Activated naive CD8-positive, alpha-beta T cell treated with anti-CD3 and anti-CD28 coated beads for 36 hours (primary cell): ENCODE measurements around the gene COL20A1. TPM values are rescaled to one million over a fixed set of nuclear protein-coding genes. Genes with fewer than 3 reads are reported as not detected.
"Not testable (repeated sequence)": the region's sequence is repeated elsewhere in the genome, so short reads cannot be mapped to it uniquely, and the experiment has no call there.

Source experiments
- DNase-seq: peaks from one replicate; pipeline ENCODE4 v3.0.0; 2021
- H3K27ac Mint-ChIP-seq: one replicate; pipeline ENCODE4 v1.8.0; 2022; ENCODE audit warnings: mild to moderate bottlenecking, moderate library complexity, mixed read lengths
- H3K27me3 Mint-ChIP-seq: one replicate; pipeline ENCODE4 v1.8.0; 2022; ENCODE audit warnings: mild to moderate bottlenecking, mixed read lengths
- H3K36me3 Mint-ChIP-seq: one replicate; pipeline ENCODE4 v1.8.0; 2021; ENCODE audit warnings: mild to moderate bottlenecking, mixed read lengths
- H3K4me1 Mint-ChIP-seq: one replicate; pipeline ENCODE4 v1.8.0; 2021; ENCODE audit warnings: mixed read lengths
- H3K4me3 Mint-ChIP-seq: one replicate; pipeline ENCODE4 v1.8.0; 2022; ENCODE audit warnings: mild to moderate bottlenecking, moderate library complexity, mixed read lengths
- H3K9me3 Mint-ChIP-seq: one replicate; pipeline ENCODE4 v1.8.0; 2022; ENCODE audit warnings: mixed read lengths
- total RNA-seq, 2 experiments: library from RNA; stranded (reverse); gene quantifications; one replicate each; pipeline ENCODE4 v1.2.3, GENCODE V29; 2021

COL20A1 gene
- under 1 TPM in 1 of 2 experiments, not detected in 1; 0.08 TPM for total RNA-seq

DNA sequence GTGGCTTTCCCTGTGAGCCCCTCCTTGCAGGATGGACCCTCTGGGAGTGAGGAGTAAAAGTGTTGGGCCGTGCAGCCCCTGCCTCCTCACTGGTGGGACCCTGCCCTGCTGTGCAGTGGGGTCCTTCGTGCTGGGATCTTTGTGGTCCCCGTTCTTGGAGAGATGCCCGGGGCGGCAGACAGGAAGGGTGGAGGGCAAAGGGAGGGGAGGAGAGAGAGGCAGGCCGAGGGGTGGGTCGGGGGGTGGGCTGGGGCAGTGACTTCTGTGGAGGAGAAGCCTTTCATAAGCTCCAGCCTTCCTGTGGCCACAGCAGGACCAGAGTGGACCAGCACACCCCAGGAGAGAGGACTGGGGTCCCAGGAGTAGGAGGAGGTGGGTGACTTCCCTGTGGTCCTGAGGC, at the start of gene COL20A1:
TSS of gene COL20A1 (plus strand) at position 283 of the 400 bp plus-strand sequence. CDS start 1,922 bp downstream, outside the sequence.
- Mint-ChIP-seq H3K4me1 (no peaks in the 10 kb centered on the region), H3K36me3 (no peaks in the 10 kb centered on the region), H3K27me3 (peaks cover 18% of the 10 kb centered on the region), H3K9me3 (no peaks in the 10 kb centered on the region), H3K4me3 (no peak within 1 kb of the TSS), H3K27ac (no peak within 1 kb of the TSS)
- DNase-seq = no peak

- H3K4me3 Mint-ChIP-seq = no peak overlapping the region
- no peaks in the 10 kb centered on the region for H3K4me1 Mint-ChIP-seq
- no peaks in the 10 kb centered on the region for H3K9me3 Mint-ChIP-seq
- peaks cover 26% of the 10 kb centered on the region for H3K27me3 Mint-ChIP-seq
- no peak overlapping the region for H3K27ac Mint-ChIP-seq
- no peaks in the 10 kb centered on the region for H3K36me3 Mint-ChIP-seq
- no peak for DNase-seq
Observed at GRCh38 chr20:63243604-63244247, 49.3 kb upstream of the COL20A1 start.

DNA sequence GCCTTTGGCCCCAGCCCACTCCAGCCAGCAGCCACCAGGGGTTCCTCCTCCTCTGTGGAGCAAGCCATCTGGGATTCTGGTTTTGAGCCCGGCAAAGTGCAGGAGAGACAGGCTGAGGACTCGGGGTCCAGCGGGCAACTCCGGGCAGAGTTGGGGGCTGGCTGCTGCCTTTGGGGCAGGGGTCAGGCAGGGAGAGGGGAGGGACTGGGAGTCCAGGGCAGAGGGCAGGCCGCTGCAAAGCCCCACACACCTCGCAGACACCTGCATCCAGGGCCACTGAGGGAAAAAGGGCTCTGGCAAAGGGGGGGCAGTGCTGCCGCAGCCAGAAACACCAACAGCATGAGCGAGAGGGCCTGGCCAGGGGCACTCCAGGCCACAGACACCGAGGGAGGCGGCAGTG, 48.5 kb upstream of the COL20A1 start:
- H3K9me3 Mint-ChIP-seq = no peaks in the 10 kb centered on the region
- H3K4me3 Mint-ChIP-seq = no peak overlapping the region
- H3K4me1 Mint-ChIP-seq = no peaks in the 10 kb centered on the region
- DNase-seq = no peak
- no peaks in the 10 kb centered on the region for H3K36me3 Mint-ChIP-seq
- peaks cover 32% of the 10 kb centered on the region for H3K27me3 Mint-ChIP-seq
- H3K27ac Mint-ChIP-seq = no peak overlapping the region

DNA sequence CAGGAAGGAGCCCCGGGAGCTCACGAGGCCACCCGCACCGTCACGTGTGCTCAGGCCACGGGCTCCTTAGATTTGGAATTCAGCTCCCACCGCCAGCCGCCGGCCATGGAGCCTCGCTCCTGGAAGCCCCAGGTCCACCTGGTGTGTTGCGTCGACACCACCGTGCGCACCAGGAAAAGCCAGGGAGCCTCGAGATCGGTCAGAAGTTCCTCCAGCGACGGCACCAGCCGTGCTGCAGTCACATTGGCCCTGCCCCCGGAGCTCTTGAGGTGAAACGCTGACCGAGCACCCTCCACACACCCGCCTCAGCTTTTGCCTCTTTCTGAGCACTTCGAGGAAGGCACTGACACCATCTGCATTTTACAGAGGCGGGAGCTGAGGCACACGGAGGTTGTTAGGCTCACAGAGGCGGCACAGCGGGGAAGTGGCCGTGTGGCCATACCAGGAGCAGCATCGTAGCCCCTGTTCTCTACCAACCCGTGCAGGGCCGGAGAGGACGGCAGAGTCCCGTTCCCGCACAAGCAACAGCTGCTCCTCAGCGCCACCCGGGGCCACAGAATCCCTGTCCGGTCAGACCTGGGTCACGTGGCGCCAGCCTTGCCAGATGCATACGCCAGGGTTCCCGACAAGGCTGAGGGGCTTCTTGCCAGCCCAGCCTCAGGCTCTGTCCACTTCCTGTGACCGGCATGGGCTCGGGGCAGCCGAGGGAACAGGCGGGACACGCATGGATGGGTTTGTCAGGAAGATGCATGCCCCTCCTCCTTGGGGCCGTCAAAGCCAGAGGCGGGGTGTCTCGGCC, 46.3 kb upstream of the COL20A1 start:
- Mint-ChIP-seq H3K27me3 (peaks cover 46% of the 10 kb centered on the region), H3K36me3 (no peaks in the 10 kb centered on the region), H3K4me1 (no peaks in the 10 kb centered on the region), H3K27ac (no peak overlapping the region), H3K9me3 (no peaks in the 10 kb centered on the region), H3K4me3 (no peak overlapping the region)
- DNase-seq = no peak

GRCh38 chr20:63247671-63248228, 45.2 kb upstream of the COL20A1 start:
- Mint-ChIP-seq H3K4me3 (no peak overlapping the region), H3K4me1 (no peaks in the 10 kb centered on the region), H3K27me3 (peaks cover 55% of the 10 kb centered on the region), H3K36me3 (no peaks in the 10 kb centered on the region), H3K9me3 (no peaks in the 10 kb centered on the region), H3K27ac (no peak overlapping the region)
- no peak for DNase-seq

- Mint-ChIP-seq H3K9me3 (no peaks in the 10 kb centered on the region), H3K27me3 (peaks cover 63% of the 10 kb centered on the region), H3K36me3 (no peaks in the 10 kb centered on the region), H3K4me1 (no peaks in the 10 kb centered on the region), H3K27ac (no peak overlapping the region), H3K4me3 (no peak overlapping the region)
- DNase-seq = no peak
Observed at GRCh38 chr20:63248835-63249591, 44.0 kb upstream of the COL20A1 start.

DNA sequence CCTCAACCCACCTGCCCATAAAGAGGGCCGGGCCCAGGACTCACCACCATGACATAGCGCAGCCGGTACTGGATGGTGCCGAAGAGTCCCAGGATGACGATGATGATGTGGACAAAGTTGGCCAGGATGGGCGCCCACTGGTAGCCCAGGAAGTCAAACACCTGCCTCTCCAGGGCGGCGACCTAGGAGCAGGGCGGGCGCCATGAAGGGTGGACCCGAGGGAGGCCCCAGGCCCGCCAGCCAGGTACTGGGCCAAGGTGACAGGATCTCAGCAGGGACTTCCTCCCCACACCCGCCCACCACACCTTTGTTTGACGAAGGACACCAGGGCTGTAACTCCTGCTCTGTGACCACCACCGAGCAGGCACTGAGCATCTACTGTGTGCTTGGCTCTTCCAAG, 43.1 kb upstream of the COL20A1 start:
- Mint-ChIP-seq H3K4me1 (no peaks in the 10 kb centered on the region), H3K27me3 (peaks cover 67% of the 10 kb centered on the region), H3K36me3 (no peaks in the 10 kb centered on the region), H3K27ac (no peak overlapping the region), H3K9me3 (no peaks in the 10 kb centered on the region), H3K4me3 (no peak overlapping the region)
- no peak for DNase-seq

DNA sequence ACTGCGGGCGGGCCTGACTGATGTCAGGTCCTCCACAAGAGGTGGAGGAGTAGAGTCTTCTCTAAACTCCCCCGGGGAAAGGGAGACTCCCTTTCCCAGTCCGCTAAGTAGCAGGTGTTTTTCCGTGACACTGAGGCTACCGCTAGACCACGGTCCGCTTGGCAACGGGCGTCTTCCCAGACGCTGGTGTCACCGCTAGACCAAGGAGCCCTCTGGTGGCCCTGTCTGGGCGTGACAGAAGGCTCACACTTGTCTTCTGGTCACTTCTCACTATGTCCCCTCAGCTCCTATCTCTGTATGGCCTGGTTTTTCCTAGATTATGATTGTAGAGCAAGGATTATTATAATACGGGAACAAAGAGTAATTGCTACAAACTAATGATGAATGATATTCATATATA, 41.6 kb upstream of the COL20A1 start:
- DNase-seq, H3K9me3 Mint-ChIP-seq, H3K36me3 Mint-ChIP-seq, H3K4me3 Mint-ChIP-seq, H3K4me1 Mint-ChIP-seq, H3K27ac Mint-ChIP-seq: not testable (repeated sequence)
- peaks cover 72% of the 10 kb centered on the region for H3K27me3 Mint-ChIP-seq

DNA sequence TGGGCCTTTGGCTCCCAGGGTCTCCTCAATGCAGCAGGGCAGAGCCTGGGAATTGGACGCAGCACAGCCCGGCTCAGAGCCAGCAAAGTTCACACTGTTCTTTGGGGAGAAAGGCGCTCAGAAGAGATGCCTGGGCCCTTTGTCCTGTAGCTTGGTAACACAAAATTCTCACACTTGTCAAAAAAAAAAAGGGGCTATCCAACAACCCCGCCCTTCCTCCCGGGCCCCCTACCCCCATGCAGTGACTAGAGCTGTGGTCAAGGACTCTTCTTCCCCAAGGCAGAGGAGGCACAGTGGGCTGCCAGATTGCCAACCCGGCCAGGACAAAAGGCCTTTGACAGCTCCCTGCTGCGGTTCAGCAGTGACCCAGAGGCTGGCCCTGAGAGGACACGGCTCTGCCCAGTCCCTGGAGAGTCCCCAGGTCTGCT, 40.7 kb upstream of the COL20A1 start:
- Mint-ChIP-seq H3K27ac (no peak overlapping the region), H3K4me3 (no peak overlapping the region), H3K27me3 (peaks cover 72% of the 10 kb centered on the region), H3K36me3 (no peaks in the 10 kb centered on the region), H3K9me3 (no peaks in the 10 kb centered on the region), H3K4me1 (no peaks in the 10 kb centered on the region)
- no peak for DNase-seq

DNA sequence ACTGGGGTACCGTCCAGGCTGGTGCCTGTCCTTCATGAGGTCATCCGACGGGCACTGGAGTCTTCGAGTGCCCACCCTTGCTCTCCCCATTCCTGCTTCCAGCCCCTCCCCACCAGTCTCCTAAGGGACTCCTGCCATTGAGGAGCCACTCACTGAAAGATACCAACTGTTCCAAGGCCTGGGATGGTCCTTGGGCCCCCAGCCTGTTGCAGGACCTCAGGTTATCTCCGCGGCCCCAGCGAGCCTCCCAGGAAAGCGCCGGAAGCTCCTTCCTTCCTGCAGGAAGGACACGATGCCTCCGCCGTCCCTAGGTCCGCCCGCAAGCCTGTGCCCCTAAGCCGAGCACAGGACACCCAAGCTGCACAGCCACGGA, 39.9 kb upstream of the COL20A1 start:
- Mint-ChIP-seq H3K27me3 (peaks cover 73% of the 10 kb centered on the region), H3K27ac (no peak overlapping the region), H3K4me1 (no peaks in the 10 kb centered on the region), H3K9me3 (no peaks in the 10 kb centered on the region), H3K4me3 (no peak overlapping the region), H3K36me3 (no peaks in the 10 kb centered on the region)
- no peak for DNase-seq

DNA sequence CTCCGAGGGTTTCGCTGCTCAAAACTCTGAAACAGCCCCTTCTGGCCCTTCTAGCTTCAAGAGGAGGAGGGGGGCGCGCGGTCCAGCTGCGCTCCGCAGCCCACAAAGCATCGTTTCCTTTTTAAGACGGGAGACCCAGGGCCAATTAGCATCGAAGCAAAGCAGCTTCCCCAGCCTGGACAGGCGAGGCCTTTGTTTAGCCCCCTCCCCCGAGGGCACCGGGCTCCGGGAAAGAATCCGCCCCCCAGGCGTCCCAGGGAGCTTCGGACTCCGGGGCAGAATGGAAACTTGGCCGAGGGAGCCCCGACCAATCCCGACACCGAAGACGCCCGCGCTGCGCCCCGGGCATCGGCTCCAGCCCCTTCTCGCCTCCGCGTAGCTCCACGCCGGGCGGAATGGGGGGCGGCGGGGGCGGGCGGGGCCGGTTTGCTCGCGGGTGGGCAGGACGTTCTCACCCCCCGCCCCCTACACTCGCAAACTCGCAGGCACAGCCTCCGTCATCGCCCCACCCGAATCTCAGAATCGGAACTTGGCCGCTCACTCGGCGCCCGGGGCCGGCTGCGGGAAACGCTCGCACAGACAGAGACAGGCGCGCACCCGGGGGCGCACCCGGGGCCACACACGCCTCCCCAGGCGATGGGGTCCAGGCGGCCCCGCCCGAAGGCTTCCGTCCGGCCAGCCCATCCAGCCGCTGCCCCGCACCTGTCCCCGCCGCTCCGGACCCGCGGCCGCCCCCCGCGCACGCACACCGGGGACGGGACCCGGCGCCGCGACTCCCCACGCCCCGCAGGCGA, 39.4 kb upstream of the COL20A1 start:
- Mint-ChIP-seq H3K27me3 (peaks cover 69% of the 10 kb centered on the region), H3K27ac (no peak overlapping the region), H3K36me3 (no peaks in the 10 kb centered on the region), H3K4me3 (no peak overlapping the region), H3K9me3 (no peaks in the 10 kb centered on the region), H3K4me1 (no peaks in the 10 kb centered on the region)
- DNase-seq = no peak

GRCh38 chr20:63254232-63254605, 38.8 kb upstream of the COL20A1 start, which contains the start of gene NKAIN4:
Gene NKAIN4, minus strand, starts transcription at chr20:63254463. Its CDS starts 13 bp downstream, at chr20:63254450.
- Mint-ChIP-seq H3K4me1 (no peaks in the 10 kb centered on the region), H3K9me3 (no peaks in the 10 kb centered on the region), H3K27ac (no peak within 1 kb of the TSS), H3K36me3 (no peaks in the 10 kb centered on the region), H3K27me3 (peaks cover 64% of the 10 kb centered on the region), H3K4me3 (no peak within 1 kb of the TSS)
- DNase-seq = no peak

DNA sequence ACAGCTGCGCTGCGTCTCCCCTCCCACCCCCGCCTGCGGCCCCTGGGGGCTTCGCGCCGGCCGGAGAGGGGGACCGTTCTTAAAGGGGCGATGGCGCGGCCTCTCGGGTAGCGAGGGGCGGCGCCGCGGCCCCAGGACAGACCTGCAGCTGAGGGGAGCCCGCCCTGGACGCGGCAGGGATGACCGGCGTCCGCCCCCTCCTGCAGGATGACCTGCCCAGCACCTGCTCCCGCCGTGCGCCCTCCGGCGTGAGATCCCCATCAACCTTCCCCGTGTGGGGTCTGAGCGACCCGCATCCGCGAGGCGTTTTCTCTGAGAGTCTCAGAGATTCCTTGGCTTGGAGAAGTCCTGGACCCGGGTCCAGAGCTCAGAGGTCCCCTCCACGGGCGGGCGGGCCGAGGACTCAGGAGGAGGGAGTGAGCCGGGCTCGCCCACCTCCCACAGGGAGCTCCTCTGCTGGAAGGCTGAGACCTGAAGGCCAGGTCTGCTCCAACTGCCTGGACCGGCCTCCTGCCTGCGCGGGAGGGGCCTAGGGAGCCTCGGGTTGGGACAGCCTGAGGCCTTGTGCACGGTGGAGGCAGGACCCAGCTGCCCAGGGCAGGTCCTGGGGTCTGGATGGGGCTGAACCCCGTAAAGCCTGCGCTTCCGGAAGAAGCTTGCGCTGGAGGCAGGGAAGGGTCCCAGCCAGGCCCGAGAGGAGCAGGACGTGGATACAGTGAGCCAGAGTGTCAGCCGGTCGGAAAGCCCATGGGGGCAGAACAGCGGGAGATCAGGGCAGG, 38.2 kb upstream of the COL20A1 start:
- no peaks in the 10 kb centered on the region for H3K9me3 Mint-ChIP-seq
- H3K27ac Mint-ChIP-seq = no peak overlapping the region
- no peaks in the 10 kb centered on the region for H3K36me3 Mint-ChIP-seq
- no peaks in the 10 kb centered on the region for H3K4me1 Mint-ChIP-seq
- no peak overlapping the region for H3K4me3 Mint-ChIP-seq
- DNase-seq = no peak
- peaks cover 58% of the 10 kb centered on the region for H3K27me3 Mint-ChIP-seq
